Renal pelvis (tissue), 4 donors: ENCODE measurements around the gene TRIM7. TPM values are rescaled to one million over a fixed set of nuclear protein-coding genes. Genes with fewer than 3 reads are reported as not detected.
"Not testable (repeated sequence)": the region's sequence is repeated elsewhere in the genome, so short reads cannot be mapped to it uniquely, and the experiment has no call there.

Source experiments
- DNase-seq: peaks from one replicate; pipeline ENCODE4 v3.0.0-alpha.2; 2013
- polyA plus RNA-seq, 3 donors: library from polyadenylated mRNA; unstranded; fragments of 120-200 nt; gene quantifications; one replicate each; pipeline ENCODE4 v1.2.1, GENCODE V29; 2013; ENCODE audit not compliant: insufficient read length in 3 of 3

TRIM7 gene
- polyA plus RNA-seq, 3 donors = 0.23 to 0.42 (median 0.31) TPM

DNA sequence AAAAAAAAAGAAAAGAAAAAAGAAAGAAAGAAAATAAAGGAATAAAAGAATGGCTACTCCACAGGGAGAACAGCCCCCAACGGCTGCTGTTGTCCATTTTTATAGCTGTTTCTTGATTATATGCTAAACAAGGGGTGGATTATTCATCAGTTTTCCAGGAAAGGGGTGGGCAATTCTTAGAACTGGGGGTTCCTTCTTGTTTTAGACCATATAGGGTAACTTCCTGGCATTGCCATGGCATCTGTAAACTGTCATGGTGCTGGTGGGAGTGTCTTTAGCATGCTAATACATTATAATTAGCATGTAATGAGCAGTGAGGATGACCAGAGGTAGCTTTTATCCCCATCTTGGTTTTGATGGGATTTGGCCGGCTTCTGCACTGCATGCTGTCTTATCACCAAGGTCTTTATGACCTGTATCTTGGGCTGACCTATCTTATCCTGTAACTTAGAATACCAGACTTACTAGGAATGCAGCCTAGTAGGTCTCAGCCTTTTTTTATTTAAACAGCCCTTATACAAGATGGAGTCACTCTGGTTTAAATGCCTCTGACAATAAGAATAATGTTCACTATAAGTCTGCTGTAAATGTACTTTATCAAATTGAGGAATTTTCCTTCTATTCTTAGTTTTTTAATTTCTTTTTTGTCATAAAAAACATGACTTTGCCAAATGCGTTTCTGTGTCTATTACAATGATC, 28.6 kb downstream of the TRIM7 start:
- DNase-seq = no peak

DNA sequence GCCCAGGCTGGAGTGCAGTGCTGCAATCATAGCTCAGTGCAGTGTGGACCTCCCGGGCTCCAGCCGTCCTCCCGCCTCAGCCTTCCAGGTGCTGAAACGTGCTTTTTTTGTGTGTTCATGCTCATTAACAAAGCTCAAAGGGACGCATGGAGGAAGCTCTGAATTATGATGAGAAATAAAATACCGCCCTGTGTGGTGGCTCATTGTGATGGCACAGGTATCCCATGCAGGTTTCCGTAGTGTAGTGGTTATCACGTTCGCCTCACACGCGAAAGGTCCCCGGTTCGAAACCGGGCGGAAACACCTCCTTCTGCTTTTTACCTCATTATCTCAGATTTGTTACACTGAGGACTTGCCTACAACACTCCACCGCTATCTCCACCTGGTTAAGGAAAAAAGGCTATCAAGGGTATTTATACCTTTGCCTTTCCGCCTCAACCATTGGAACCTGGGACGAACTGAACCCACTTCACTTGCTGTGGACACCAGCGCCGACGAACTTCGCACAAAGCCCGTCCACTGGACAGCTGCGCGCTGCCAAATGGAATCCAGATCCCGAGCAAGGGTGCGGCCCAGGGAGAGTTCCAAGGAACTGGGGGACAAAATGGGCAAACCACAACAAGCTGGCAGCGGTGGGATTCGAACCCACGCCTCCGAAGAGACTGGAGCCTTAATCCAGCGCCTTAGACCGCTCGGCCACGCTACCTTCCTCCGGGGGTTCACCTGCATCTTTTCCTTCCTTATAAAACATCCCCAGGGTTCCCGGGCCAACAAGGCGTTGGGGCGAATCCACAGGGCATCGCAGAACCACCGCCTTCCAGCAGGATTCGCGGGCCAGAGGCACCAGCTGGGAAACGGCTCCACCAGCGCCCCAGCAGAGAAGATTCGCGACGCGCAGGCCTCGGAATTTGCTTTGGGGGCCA, 31.3 kb downstream of the TRIM7 start:
- no peak for DNase-seq

DNA sequence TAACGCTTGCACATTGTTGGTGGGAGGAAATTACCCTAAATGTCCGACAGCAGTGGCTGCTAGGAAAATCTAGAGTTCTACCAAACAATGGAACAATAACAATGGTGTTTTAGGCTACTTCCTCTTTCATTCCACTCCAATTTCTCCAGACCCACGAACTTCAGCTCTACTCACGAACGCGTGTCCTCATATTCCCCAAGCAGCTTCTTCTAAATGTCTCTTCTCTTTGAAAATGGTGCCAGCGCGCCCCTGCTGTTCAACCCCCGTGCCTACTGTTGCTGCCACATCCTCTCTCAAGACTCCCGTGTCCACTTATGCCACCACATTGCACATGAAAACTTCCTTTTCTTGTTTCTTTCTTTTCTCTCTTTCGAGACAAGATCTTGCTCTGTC, 32.0 kb downstream of the TRIM7 start:
- no peak for DNase-seq

DNA sequence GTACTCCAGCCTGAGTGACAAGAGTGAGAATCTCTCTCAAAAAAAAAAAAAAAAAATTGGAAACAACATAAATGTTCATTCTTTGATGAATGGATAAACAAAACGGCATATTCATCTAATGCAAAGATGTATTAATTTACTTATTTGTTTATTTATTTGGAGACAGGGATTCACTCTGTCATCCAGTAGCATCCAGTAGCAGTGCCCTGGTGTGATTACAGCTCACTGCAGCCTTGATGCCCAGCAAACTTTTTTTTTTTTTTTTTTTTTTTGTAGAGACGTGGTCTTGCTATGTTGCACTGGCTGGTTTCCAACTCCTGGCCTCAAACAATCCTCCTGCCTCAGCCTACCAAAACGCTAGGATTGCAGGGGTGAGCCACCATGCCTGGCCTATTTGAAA, 33.2 kb downstream of the TRIM7 start:
- no peak for DNase-seq

DNA sequence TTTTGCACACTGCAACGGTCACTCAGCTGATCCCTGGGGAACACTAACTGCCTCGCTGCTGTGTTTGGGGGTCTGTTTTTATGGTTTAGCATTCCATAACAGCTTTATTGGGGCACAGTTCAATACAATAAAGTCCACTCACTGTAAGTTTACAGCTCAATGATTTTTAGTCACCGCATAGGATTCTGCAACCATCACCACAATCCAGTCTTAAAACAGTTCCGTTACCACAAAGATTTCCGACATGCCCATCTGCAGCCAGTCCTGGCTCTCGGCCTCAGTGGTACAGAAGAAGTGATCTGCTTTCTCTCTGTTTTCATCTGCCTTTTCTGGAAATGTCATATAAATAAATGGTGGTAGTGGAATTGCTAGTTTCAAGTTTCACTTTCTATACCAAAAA, 34.0 kb downstream of the TRIM7 start:
- DNase-seq = no peak

DNA sequence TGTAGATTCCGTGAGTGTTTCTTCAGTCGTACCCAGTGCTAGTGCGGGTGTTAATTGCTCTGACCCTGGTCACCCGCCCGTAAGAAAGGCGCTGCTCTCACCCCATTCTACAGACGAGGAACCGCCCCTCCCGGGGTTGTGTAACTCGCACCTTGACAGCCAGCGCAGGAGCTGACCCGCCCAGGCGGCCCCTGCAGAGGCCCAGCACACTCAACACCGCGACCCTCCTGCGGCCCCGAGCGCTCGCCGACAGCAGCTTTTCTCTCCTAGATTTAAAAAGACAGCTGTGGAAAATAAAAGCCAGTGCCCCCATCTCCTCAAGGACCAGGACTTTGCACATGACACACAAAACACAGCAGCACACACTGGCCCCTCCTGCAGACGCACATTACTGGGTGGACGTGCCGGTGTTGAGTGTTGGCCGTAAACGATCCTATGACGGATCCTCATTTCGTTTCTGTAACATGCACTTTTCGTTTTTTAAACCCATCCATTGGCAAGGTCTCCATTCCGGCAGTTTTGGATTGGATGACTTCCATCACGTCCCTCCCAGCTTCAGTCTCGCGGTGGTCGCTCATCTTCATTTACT, 34.7 kb downstream of the TRIM7 start:
- no peak for DNase-seq

DNA sequence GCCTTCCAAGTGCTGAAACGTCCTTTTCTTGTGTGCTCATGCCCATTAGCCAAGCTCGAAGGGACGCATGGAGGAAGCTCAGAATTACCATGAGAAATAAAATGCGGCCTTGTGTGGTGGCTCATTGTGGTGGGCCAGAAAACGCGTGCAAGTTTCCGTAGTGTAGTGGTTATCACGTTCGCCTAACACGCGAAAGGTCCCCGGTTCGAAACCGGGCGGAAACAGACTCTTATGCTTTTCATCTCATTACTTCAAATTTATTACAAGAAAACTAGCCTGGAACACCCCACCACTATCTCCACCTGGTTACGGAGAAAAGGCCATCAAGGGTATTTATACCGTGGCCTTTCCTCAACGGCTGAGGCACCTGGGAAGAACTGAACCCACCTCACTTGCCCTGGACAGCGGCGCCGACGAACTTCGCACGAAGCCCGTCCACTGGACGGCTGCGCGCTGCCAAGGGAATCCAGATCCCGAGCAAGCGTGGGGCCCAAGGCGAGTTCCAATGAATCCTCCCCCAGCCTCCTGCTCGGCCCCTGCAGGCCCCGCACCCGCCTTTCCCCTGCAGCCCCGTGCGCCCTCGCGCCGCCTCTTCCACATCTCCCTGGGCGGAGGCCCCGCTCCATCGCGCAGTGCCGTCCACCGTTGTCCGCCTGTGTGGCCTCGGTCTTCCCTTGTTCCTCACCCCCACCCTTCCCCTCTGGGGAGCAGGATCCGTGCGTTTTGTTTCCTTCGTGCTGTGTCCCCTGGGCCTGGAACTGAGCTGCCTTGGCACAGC, 35.3 kb downstream of the TRIM7 start:
- DNase-seq = not testable (repeated sequence)

DNA sequence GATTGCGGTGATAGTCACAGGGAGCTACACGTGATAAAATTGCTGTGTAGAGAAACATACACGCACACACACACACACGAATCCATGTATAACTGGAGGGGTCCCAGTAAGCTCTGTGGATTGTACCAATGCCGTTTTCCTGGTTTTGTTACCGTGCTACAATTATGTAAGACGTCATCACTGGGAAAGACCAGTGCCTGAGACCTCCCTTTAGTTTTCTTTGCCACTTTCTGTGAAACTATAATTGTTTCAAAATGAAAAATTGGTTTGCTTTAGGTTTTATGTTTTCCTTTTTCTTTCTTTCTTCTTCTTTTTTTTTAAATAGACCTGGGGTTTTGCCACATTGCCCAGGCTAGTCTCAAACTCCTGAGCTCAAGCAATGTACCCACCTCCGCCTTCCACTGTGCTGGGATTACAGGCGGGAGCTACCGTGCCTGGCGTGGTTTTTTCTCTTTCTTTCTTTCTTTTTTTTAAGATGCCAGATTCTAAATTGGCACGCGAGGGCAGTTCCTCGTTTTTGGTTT, 36.3 kb downstream of the TRIM7 start:
- DNase-seq = no peak

DNA sequence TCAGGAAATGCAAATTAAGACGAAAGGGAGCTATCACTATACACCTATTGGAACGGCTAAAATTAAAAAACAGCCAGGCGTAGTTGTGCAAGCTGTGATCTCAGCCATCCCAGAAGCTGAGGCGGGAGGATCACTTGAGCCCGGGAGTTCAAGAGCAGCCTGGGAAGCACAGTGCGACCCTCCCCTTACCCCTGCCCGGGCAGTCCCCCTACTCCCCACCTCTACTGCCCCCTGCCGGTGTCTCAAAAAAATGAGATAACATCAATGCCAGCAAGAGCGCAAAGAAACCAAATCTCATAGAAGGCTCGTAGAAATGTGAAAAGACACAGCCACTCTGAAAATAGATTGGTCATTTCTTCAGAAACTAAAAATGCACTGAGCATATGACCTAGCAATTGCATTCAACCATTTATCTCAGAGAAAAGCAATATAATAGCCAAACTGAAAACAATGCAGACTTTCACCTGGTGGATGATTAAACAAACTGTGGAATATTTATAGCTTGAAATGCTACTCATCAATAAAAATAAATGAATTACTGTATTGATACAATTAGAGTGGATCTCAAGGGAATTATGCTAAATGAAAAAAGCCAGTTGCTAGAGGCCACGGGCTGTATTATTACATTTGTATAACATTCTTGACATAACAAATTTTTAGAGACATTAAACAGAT, 37.0 kb downstream of the TRIM7 start:
- no peak for DNase-seq

DNA sequence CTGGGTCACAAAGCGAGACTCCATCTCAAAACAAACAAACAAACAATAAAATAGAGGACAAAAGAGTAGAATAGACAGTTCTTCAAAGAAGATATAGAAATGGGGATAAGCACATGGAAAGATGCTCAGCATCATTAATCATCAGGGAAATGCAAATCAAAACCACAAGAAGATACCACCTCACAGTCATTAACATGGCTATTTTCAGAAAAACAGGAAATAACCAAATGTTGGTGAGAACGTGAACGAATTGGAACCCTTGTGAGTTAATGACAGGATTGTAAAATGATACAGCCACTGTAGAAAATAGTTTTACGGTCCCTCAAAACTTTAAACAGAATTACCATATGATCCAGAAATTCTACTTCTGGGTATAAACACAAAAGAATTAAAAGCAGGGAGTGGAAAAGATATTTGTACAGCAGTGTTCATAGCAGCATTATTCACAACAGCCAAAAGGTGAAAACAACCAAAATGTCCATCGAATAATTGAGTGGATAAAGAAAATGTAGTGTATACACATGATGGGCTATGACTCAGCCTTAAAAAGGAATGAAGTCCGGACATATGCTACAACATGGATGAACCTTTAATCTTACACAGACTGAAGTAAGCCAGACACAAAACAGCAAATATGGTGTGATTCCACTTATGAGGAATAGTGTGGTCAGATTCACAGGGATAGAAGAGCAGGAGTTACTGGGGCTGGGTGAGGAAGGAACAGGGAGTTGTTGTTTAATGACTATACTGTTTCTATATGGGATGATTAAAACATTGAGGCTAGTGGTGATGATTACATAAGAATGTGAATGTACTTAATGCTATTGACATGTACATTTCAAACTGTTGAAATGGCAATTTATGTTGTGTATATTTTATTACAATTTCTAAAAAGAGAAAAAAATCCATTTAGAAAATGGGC, 37.9 kb downstream of the TRIM7 start:
- DNase-seq = no peak

DNA sequence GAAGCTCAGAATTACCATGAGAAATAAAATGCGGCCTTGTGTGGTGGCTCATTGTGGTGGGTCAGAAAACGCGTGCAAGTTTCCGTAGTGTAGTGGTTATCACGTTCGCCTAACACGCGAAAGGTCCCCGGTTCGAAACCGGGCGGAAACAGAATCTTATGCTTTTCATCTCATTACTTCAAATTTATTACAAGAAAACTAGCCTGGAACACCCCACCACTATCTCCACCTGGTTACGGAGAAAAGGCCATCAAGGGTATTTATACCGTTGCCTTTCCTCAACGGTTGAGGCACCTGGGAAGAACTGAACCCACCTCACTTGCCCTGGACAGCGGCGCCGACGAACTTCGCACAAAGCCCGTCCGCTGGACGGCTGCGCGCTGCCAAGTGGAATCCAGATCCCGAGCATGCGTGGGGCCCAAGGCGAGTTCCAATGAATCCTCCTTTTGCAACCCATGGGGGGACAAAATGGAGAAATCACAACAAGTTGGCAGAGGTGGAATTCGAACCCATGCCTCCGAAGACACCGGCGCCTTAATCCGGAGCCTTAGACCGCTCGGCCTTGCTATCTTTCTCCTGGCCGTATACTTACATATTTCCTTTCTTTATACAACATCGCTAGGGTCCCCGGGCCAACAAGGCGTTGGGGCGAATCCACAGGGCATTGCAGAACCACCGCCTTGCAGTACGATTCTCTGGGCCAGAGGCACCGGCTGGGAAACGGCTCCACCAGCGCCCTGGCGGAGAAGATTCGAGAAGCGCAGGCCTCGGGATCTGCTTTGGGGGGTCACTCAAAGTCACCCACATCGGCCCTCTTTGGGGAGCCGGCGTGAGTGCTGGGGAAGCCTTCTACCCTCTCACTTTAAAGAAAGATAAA, 40.7 kb downstream of the TRIM7 start:
- no peak for DNase-seq

DNA sequence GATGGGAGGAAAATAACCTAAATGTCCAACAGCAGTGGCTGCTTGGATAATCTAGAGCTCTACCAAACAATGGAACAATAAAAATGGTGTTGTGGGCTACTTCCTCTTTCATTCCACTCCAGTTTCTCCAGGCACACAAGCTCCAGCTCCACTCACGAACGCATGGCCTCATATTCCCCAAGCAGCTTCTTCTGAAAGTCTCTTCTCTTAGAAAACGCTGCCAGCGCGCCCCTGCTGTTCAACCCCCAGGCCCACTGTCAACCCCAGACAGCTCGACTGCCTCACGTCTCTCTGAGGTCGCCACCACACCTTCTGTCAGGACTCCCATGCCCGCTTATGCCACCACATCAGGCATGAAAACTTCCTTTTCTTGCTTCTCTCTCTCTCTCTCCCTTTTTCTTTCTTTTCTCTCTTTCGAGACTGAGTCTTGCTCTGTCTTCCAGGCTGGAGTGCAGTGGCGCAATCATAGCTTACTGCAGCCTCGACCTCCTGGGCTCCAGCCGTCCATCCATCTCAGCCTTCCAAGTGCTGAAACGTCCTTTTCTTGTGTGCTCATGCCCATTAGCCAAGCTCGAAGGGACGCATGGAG, 41.4 kb downstream of the TRIM7 start:
- no peak for DNase-seq

DNA sequence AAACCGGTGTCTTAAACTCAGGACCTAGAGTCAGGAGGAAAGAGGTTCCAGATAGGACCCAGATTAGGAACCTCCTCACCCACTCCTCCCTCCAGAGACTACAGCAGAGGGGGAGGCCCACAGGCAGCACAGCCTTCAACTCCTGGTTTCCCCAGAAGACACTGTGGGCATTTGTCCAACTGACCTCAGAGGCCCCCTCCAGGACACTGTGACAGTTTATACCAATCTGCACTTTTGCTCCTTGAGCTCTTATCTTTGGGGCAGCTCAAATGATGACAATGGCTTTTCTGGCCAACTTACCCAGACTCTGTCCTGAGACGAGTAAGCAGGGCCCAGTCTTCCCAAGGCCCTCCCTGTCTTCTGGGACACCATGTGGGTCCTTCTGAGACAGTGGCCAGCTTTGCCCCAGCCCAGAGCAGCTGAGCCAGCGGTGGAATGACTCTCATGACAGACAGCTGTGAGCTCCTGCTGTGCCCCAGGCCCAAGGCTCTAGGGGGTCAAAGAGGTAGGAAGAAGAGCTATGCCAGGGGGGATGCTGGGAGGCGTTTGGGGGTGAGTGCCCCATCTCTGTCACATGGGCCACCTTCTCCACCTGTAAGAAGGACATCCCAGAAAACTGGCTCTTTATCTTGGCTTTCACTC, 43.3 kb downstream of the TRIM7 start:
- DNase-seq = no peak

DNA sequence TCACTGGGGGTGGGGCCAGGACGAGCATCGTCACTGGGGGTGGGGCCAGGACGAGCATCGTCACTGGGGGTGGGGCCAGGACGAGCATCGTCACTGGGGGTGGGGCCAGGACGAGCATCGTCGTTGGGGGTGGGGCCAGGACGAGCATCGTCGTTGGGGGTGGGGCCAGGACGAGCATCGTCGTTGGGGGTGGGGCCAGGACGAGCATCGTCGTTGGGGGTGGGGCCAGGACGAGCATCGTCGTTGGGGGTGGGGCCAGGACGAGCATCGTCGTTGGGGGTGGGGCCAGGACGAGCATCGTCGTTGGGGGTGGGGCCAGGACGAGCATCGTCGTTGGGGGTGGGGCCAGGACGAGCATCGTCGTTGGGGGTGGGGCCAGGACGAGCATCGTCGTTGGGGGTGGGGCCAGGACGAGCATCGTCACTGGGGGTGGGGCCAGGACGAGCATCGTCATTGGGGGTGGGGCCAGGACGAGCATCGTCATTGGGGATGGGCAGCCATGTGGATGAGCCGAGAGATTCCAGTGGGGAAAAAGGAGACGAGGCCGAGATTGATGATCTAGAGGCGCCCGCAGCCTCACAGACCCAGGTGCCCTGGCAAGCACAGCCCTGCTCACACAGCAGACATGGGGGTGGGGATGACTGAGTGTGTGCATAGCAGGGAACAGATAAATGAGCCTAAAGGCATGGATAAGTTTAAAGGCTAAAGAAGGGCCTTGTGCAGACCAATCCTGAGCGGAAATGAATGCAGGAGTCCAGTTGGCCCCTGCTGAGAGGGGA, 44.1 kb downstream of the TRIM7 start:
- not testable (repeated sequence) for DNase-seq

DNA sequence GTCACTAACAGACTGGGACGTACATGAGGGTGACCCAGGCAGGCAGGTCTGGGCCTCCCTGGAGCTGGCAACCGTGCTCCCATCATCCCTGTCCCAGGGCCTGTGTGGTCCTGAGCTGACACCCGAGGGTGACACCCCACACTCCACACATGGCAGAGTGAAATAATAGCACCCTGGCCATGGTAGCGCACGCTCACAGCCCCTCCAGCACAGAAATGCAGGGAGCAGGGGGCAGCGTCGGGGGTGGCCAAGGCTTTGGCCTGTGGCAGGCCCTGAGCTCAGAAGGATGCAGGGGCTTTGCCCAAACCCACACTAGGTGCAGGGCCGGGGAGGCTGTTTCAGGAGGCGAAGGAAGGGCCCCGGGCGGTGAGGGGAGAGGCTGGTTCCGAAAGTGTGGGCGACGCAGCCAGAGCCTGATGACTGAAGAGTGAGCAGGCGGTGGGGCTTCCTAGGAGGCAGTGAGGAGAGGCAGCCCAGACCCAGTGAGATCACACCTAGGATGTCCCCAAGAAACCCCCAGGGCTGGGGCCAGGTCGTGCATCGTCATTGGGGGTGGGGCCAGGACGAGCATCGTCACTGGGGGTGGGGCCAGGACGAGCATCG, 44.7 kb downstream of the TRIM7 start:
- no peak for DNase-seq

DNA sequence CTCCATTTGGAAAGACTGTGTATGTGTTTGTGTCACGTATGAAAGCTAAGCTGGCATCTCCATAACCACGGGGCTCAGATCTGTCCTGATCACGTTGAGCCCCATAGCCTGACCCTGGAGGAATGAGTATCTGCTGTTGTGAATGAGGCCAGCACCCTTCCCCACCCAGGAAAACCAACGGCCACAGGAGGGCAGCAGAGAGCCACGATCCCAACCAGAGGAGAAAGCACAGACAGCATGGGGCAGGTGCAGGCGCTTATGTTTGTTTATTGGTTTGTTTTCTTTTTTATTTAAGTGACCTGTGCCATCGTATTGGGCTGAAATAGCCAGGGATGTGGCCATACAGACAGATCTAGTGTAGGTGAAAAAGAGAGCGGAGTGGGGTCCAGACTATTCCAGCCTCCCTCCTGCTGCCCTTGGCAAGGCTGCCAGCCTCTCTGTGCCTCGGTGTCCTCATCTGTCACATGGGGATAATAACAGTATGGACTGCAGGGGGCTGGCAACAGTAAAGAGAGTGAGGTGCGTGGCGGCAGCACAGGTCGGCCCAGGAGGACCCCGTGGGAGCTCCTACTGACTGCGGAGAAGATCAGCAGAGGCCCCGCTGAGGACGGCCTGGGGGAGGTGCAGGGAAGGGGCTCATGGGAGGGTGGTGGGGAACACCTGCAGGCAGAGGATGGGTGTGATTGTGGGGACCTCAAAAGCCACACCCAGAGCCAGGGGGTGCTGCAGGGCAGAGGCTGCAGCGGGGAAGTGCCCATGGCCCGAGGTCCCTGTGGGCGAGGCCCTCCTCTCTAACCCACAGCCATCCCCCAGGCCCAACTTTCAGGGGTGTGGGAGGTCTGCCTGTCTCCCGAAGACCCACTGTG, 45.5 kb downstream of the TRIM7 start:
- peak; percentile 74 for DNase-seq
